Mucosa of gallbladder (tissue), 1 donor: ENCODE measurements around the gene BANF1. TPM values are rescaled to one million over a fixed set of nuclear protein-coding genes. Genes with fewer than 3 reads are reported as not detected.

Experiments
- DNase-seq: peaks from one replicate; pipeline ENCODE4 v3.0.0-alpha.2; 2020; ENCODE audit warnings: low spot score
- total RNA-seq: library from RNA; stranded (reverse); gene quantifications from one replicate; pipeline ENCODE4 v1.2.1, GENCODE V29; 2021
- donor health status: DM: no; HTN: no; CAD: no.

The BANF1 gene
- total RNA-seq, 1 donor from 2014 or later, result 165 TPM

- DNase-seq, result no peak
Measured at GRCh38 chr11:66037327-66037726, 35.0 kb downstream of the BANF1 start.

GRCh38 chr11:66039765-66040164, 37.5 kb downstream of the BANF1 start:
- no peak for DNase-seq

GRCh38 chr11:66042227-66042995, 40.1 kb downstream of the BANF1 start:
- DNase-seq, result no peak

- no peak for DNase-seq
Measured at GRCh38 chr11:66042996-66043906, 40.9 kb downstream of the BANF1 start.

GRCh38 chr11:66044757-66045156, 42.5 kb downstream of the BANF1 start:
- DNase-seq, result no peak

GRCh38 chr11:66045177-66045639, 42.9 kb downstream of the BANF1 start:
- peak; percentile 65 for DNase-seq

GRCh38 chr11:66046901-66047300, 44.6 kb downstream of the BANF1 start:
- DNase-seq, result no peak

GRCh38 chr11:66047541-66048365, 45.5 kb downstream of the BANF1 start:
- DNase-seq, result no peak

- no peak for DNase-seq
Measured at GRCh38 chr11:66048547-66049323, 46.4 kb downstream of the BANF1 start, which contains the start of gene GAL3ST3. TSS of gene GAL3ST3 (minus strand) at chr11:66049161. CDS start at chr11:66045415, 3,746 bp downstream.

GRCh38 chr11:66050581-66051231, 48.4 kb downstream of the BANF1 start:
- no peak for DNase-seq

GRCh38 chr11:66051371-66051765, 49.1 kb downstream of the BANF1 start:
- no peak for DNase-seq

- DNase-seq, result peak; percentile 98
Measured at GRCh38 chr11:66051766-66052663, 49.7 kb downstream of the BANF1 start, which contains the start of gene SF3B2. TSS of gene SF3B2 (plus strand) at chr11:66052364. CDS start at chr11:66052385, 21 bp downstream.

- no peak for DNase-seq
Measured at GRCh38 chr11:66052664-66052982, 50.3 kb downstream of the BANF1 start.

Other genes starting within 250 kb of the BANF1 start
- 22.2 TPM for gene AP5B1, start 221.5 kb upstream of the BANF1 start, total RNA-seq
- gene OVOL1, start 215.4 kb upstream of the BANF1 start, total RNA-seq, result 3.5 TPM
- gene SNX32, start 168.5 kb upstream of the BANF1 start, total RNA-seq, result 1.4 TPM
- gene CFL1, start 144.3 kb upstream of the BANF1 start, total RNA-seq, result 692 TPM
- gene MUS81, start 142.1 kb upstream of the BANF1 start, total RNA-seq, result 63.1 TPM
- 86.5 TPM for gene EFEMP2, start 129.7 kb upstream of the BANF1 start, total RNA-seq
- gene CTSW, start 122.7 kb upstream of the BANF1 start, total RNA-seq, result 2.7 TPM
- gene FIBP, start 114.0 kb upstream of the BANF1 start, total RNA-seq, result 55.1 TPM
- 28.3 TPM for gene CCDC85B, start 111.8 kb upstream of the BANF1 start, total RNA-seq
- 1.2 TPM for gene FOSL1, start 102.1 kb upstream of the BANF1 start, total RNA-seq
- 44.8 TPM for gene C11orf68, start 83.4 kb upstream of the BANF1 start, total RNA-seq
- gene DRAP1, start 83.1 kb upstream of the BANF1 start, total RNA-seq, result 90.1 TPM
- gene TSGA10IP, start 57.0 kb upstream of the BANF1 start, total RNA-seq, result not detected
- 41.0 TPM for gene SART1, start 40.8 kb upstream of the BANF1 start, total RNA-seq
- 29.2 TPM for gene EIF1AD, start 346 bp upstream of the BANF1 start, total RNA-seq
- 1.0 TPM for gene CST6, start 9.5 kb downstream of the BANF1 start, total RNA-seq
- gene CATSPER1, start 24.0 kb downstream of the BANF1 start, total RNA-seq, result 0.92 TPM
- 0.78 TPM for gene GAL3ST3, start 46.7 kb downstream of the BANF1 start, total RNA-seq
- gene SF3B2, start 49.9 kb downstream of the BANF1 start, total RNA-seq, result 161 TPM
- 68.0 TPM for gene PACS1, start 67.8 kb downstream of the BANF1 start, total RNA-seq